Liver (tissue), 9 donors: ENCODE results near the gene TLL2. TPM values are rescaled to one million over a fixed set of nuclear protein-coding genes. Genes with fewer than 3 reads are reported as not detected.

Experiments
- DNase-seq: peaks from one replicate; pipeline ENCODE4 v3.0.0-alpha.2; 2017; ENCODE audit warnings: low spot score
- H3K27ac ChIP-seq, 2 donors: one replicate each; pipeline ENCODE4 v1.7.0; 2013; ENCODE audit warnings: inconsistent platforms in 2 of 2, low read length in 2 of 2, control low read depth in 1 of 2, low read depth in 1 of 2, mild to moderate bottlenecking in 1 of 2
- H3K27me3 ChIP-seq, 4 donors: one replicate each; pipeline versions ENCODE4 v1.6.1 to v1.7.0; 2013; ENCODE audit warnings: low read length in 3 of 4, inconsistent platforms in 1 of 4, mild to moderate bottlenecking in 1 of 4, moderate library complexity in 1 of 4; ENCODE audit not compliant: control insufficient read depth in 4 of 4, insufficient read depth in 4 of 4
- H3K36me3 ChIP-seq, 4 donors: one replicate each; pipeline versions ENCODE4 v1.6.1 to v1.7.0; 2013; ENCODE audit warnings: low read length in 3 of 4, mild to moderate bottlenecking in 3 of 4, low read depth in 1 of 4, moderate library complexity in 1 of 4; ENCODE audit not compliant: control insufficient read depth in 4 of 4, insufficient read depth in 3 of 4
- H3K4me1 ChIP-seq, 4 donors: one replicate each; pipeline versions ENCODE4 v1.6.1 to v1.7.0; 2013; ENCODE audit warnings: low read length in 3 of 4, mild to moderate bottlenecking in 3 of 4, moderate library complexity in 1 of 4; ENCODE audit not compliant: control insufficient read depth in 4 of 4, insufficient read depth in 4 of 4
- H3K4me3 ChIP-seq, 3 donors: one replicate each; pipeline versions ENCODE4 v1.6.1 to v1.7.0; 2013; ENCODE audit warnings: low read length in 3 of 3, control low read depth in 1 of 3, low read depth in 1 of 3, mild to moderate bottlenecking in 1 of 3
- H3K9ac ChIP-seq, 2 donors: one replicate each; pipeline ENCODE4 v1.7.0; 2013; ENCODE audit warnings: low read length in 2 of 2, mild to moderate bottlenecking in 2 of 2, moderate library complexity in 2 of 2, control low read depth in 1 of 2, low read depth in 1 of 2
- H3K9me3 ChIP-seq, 4 donors: one replicate each; pipeline versions ENCODE4 v1.6.1 to v1.7.0; 2013; ENCODE audit warnings: low read length in 3 of 4; ENCODE audit not compliant: control insufficient read depth in 4 of 4
- EGR1 ChIP-seq, 2 donors: IDR thresholded peaks; 2 replicates each; pipeline ENCODE4 v1.6.1; 2016 to 2018; ENCODE audit warnings: antibody characterized with exemption in 2 of 2, low read depth in 2 of 2
- FOXA1 ChIP-seq: IDR thresholded peaks from 2 replicates; pipeline ENCODE4 v1.6.1; 2016; ENCODE audit warnings: antibody characterized with exemption
- FOXA2 ChIP-seq: IDR thresholded peaks from 2 replicates; pipeline ENCODE4 v1.6.1; 2016; ENCODE audit warnings: antibody characterized with exemption
- GABPA ChIP-seq, 2 donors: IDR thresholded peaks in 1 of 2; conservative IDR thresholded peaks in 1 of 2; 2 replicates each; pipeline ENCODE4 v1.6.1; 2016; ENCODE audit warnings: antibody characterized with exemption in 2 of 2, mild to moderate bottlenecking in 1 of 2, moderate library complexity in 1 of 2
- HNF4A ChIP-seq, 2 donors: conservative IDR thresholded peaks; 2 replicates each; pipeline ENCODE4 v1.6.1; 2016; ENCODE audit warnings: antibody characterized with exemption in 2 of 2, mild to moderate bottlenecking in 2 of 2
- HNF4G ChIP-seq: IDR thresholded peaks from 2 replicates; pipeline ENCODE4 v1.6.1; 2016; ENCODE audit warnings: antibody characterized with exemption
- JUND ChIP-seq, 2 donors: IDR thresholded peaks; 2 replicates each; pipeline ENCODE4 v1.6.1; 2016; ENCODE audit warnings: antibody characterized with exemption in 2 of 2
- NR2F2 ChIP-seq: IDR thresholded peaks from 2 replicates; pipeline ENCODE4 v1.6.1; 2016; ENCODE audit warnings: antibody characterized with exemption
- RAD21 ChIP-seq, 2 donors: IDR thresholded peaks; 2 replicates each; pipeline ENCODE4 v1.6.1; 2016; ENCODE audit warnings: antibody characterized with exemption in 2 of 2, mild to moderate bottlenecking in 2 of 2
- SP1 ChIP-seq: IDR thresholded peaks from 2 replicates; pipeline ENCODE4 v1.6.1; 2018; ENCODE audit warnings: antibody characterized with exemption, mild to moderate bottlenecking
- TAF1 ChIP-seq: conservative IDR thresholded peaks from 2 replicates; pipeline ENCODE4 v1.6.1; 2016; ENCODE audit warnings: antibody characterized with exemption, mild to moderate bottlenecking
- YY1 ChIP-seq: IDR thresholded peaks from 2 replicates; pipeline ENCODE4 v1.6.1; 2016; ENCODE audit warnings: antibody characterized with exemption, mild to moderate bottlenecking
- WGBS: extraction: QIAGEN DNeasy Blood & Tissue Kit; methylation state at CpG from one replicate; pipeline ENCODE4 v1.1.7; 2013; 5-methylcytosine and 5-hydroxymethylcytosine counted together
- polyA plus RNA-seq, 2 donors: library from polyadenylated mRNA; stranded (reverse) in 1 of 2; unstranded in 1 of 2; fragments of 200-250 nt in 1 of 2; fragments of >200 nt in 1 of 2; fragmentation: Nextera tagmentation in 1 of 2; extraction: Ambion mirVana in 1 of 2; gene quantifications; one replicate each; pipeline versions ENCODE4 v1.2.1 to v1.2.3, GENCODE V29; 2013 to 2015
- total RNA-seq, 2 donors: library from RNA; depleted of rRNA; stranded (reverse); fragments of >200 nt; gene quantifications; one replicate each; pipeline ENCODE4 v1.2.3, GENCODE V29; 2014
- TF ChIP-seq, protein P1 (sequence below): IDR thresholded peaks from 2 replicates; pipeline ENCODE4 v1.6.1; 2016; ENCODE audit warnings: antibody characterized with exemption
- TF ChIP-seq, protein P2 (sequence below): IDR thresholded peaks from 2 replicates; pipeline ENCODE4 v1.6.1; 2016; ENCODE audit warnings: antibody characterized with exemption
- TF ChIP-seq, protein P3 (sequence below): IDR thresholded peaks from 2 replicates; pipeline ENCODE4 v1.6.1; 2016; ENCODE audit warnings: antibody characterized with exemption, mild to moderate bottlenecking
- TF ChIP-seq, protein P4 (sequence below): IDR thresholded peaks from 2 replicates; pipeline ENCODE4 v1.6.1; 2016; ENCODE audit warnings: antibody characterized with exemption
- TF ChIP-seq, protein P5 (sequence below): fragments of 150-350 bp; IDR thresholded peaks from 2 replicates; pipeline ENCODE4 v1.5.1; 2017; ENCODE audit warnings: improper control_type of control experiment, low read depth, low read length; ENCODE audit not compliant: missing input control
- donor health status: healthy.
- donor health status: healthy.
- donor health status: healthy.
- donor health status: healthy.
- donor health status: healthy.

The TLL2 gene
- total and polyA plus RNA-seq, 4 donors, result 0.06 to 0.19 (median 0.08) TPM; not detected in 1

DNA sequence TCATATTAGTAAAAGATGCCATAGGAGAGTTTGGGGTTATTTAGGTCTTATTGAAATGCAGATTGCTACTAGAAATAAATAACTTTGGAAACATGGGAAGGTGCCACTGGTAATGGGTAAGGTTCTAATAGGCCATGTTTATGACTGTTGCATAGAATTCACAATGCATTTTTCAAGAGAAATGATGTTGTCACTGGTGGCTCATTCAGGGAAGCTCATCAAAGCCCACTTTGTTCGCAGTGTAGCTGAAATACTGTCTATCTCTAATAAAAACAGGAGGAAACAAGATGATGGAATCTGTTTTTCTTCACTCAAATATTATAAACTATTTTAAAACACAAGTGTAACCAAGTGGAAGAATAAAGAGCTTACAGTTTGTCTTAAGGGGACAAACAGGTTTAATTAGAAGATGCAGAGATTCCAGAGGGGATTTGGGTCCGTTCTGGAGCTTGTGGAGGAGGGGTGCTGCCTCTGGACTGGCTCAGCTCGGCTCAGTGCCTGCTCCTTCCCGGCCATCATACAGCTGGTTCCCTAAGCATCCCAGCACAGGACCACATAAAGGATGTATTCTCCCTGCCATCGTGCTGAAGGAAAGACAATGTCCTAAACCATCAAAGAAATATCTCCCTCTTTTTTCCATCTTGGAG, 175.3 kb downstream of the TLL2 start:
- no peak for DNase-seq
- Histone ChIP-seq H3K27me3 (peaks cover 0 to 3% (median 0%) of the 10 kb centered on the region in 4 donors), H3K27ac (no peak overlapping the region), H3K4me1 (peaks cover 0 to 16% (median 9%) of the 10 kb centered on the region in 4 donors), H3K9ac (no peak overlapping the region), H3K9me3 (no peaks in the 10 kb centered on the region), H3K36me3 (no peaks in the 10 kb centered on the region), H3K4me3 (no peak overlapping the region)
- TF ChIP-seq TAF1, result no peak
- TF ChIP-seq NR2F2, result no peak
- TF ChIP-seq, protein P1, sequence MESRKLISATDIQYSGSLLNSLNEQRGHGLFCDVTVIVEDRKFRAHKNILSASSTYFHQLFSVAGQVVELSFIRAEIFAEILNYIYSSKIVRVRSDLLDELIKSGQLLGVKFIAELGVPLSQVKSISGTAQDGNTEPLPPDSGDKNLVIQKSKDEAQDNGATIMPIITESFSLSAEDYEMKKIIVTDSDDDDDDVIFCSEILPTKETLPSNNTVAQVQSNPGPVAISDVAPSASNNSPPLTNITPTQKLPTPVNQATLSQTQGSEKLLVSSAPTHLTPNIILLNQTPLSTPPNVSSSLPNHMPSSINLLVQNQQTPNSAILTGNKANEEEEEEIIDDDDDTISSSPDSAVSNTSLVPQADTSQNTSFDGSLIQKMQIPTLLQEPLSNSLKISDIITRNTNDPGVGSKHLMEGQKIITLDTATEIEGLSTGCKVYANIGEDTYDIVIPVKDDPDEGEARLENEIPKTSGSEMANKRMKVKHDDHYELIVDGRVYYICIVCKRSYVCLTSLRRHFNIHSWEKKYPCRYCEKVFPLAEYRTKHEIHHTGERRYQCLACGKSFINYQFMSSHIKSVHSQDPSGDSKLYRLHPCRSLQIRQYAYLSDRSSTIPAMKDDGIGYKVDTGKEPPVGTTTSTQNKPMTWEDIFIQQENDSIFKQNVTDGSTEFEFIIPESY, result no peak
- TF ChIP-seq HNF4G, result no peak
- TF ChIP-seq FOXA1, result no peak
- TF ChIP-seq RAD21 (IDR thresholded peaks at IDR 0.05), result no peak
- no peak for TF ChIP-seq JUND (IDR thresholded peaks at IDR 0.05)
- TF ChIP-seq HNF4A (conservative IDR thresholded peaks at IDR 0.05), result no peak
- TF ChIP-seq, protein P2, sequence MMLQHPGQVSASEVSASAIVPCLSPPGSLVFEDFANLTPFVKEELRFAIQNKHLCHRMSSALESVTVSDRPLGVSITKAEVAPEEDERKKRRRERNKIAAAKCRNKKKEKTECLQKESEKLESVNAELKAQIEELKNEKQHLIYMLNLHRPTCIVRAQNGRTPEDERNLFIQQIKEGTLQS, result no peak
- TF ChIP-seq, protein P3, sequence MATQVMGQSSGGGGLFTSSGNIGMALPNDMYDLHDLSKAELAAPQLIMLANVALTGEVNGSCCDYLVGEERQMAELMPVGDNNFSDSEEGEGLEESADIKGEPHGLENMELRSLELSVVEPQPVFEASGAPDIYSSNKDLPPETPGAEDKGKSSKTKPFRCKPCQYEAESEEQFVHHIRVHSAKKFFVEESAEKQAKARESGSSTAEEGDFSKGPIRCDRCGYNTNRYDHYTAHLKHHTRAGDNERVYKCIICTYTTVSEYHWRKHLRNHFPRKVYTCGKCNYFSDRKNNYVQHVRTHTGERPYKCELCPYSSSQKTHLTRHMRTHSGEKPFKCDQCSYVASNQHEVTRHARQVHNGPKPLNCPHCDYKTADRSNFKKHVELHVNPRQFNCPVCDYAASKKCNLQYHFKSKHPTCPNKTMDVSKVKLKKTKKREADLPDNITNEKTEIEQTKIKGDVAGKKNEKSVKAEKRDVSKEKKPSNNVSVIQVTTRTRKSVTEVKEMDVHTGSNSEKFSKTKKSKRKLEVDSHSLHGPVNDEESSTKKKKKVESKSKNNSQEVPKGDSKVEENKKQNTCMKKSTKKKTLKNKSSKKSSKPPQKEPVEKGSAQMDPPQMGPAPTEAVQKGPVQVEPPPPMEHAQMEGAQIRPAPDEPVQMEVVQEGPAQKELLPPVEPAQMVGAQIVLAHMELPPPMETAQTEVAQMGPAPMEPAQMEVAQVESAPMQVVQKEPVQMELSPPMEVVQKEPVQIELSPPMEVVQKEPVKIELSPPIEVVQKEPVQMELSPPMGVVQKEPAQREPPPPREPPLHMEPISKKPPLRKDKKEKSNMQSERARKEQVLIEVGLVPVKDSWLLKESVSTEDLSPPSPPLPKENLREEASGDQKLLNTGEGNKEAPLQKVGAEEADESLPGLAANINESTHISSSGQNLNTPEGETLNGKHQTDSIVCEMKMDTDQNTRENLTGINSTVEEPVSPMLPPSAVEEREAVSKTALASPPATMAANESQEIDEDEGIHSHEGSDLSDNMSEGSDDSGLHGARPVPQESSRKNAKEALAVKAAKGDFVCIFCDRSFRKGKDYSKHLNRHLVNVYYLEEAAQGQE, result no peak
- TF ChIP-seq SP1, result no peak
- TF ChIP-seq FOXA2, result no peak
- no peak for TF ChIP-seq EGR1 (IDR thresholded peaks at IDR 0.05; ENCODE audit: low read depth in 2 of 2)
- TF ChIP-seq, protein P4, sequence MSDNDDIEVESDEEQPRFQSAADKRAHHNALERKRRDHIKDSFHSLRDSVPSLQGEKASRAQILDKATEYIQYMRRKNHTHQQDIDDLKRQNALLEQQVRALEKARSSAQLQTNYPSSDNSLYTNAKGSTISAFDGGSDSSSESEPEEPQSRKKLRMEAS, result no peak
- WGBS, result 48% methylated on average over 5 of the region's 5 CpGs

DNA sequence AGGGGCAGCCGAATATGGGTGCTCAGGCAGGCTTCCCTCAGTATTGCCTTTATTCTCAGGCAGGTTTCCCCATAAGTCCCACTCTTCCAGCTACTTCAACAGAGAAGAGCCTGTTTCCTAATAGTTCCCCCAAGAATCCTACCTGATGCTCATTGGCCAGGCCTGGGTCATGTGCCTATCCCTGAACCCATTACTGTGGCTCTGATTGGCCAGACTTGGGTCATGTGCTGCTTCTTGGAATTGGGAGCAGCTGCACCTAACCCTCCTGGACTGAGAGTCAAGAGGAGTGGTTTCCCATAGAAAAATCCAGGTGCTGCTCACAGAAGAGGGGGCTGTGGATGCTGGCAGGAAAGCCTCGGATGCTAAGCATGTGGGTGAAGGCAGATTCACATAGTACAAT, 176.6 kb downstream of the TLL2 start:
- Histone ChIP-seq H3K4me1 (peaks cover 0 to 7% (median 2%) of the 10 kb centered on the region in 4 donors), H3K27me3 (peaks cover 0 to 3% (median 0%) of the 10 kb centered on the region in 4 donors), H3K36me3 (no peaks in the 10 kb centered on the region), H3K9ac (no peak overlapping the region), H3K4me3 (no peak overlapping the region), H3K27ac (no peak overlapping the region), H3K9me3 (no peaks in the 10 kb centered on the region)
- 92% methylated on average over 2 of the region's 2 CpGs for whole genome bisulfite sequencing
- no peak for DNase-seq
- TF ChIP-seq YY1 (no peak), HNF4A (conservative IDR thresholded peaks at IDR 0.05) (no peak), TAF1 (no peak), RAD21 (IDR thresholded peaks at IDR 0.05) (no peak), GABPA (IDR thresholded peaks at IDR 0.05 in 1 of 2, conservative IDR thresholded peaks at IDR 0.05 in 1 of 2) (no peak)
- TF ChIP-seq, protein P5, sequence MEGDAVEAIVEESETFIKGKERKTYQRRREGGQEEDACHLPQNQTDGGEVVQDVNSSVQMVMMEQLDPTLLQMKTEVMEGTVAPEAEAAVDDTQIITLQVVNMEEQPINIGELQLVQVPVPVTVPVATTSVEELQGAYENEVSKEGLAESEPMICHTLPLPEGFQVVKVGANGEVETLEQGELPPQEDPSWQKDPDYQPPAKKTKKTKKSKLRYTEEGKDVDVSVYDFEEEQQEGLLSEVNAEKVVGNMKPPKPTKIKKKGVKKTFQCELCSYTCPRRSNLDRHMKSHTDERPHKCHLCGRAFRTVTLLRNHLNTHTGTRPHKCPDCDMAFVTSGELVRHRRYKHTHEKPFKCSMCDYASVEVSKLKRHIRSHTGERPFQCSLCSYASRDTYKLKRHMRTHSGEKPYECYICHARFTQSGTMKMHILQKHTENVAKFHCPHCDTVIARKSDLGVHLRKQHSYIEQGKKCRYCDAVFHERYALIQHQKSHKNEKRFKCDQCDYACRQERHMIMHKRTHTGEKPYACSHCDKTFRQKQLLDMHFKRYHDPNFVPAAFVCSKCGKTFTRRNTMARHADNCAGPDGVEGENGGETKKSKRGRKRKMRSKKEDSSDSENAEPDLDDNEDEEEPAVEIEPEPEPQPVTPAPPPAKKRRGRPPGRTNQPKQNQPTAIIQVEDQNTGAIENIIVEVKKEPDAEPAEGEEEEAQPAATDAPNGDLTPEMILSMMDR, result no peak
- TF ChIP-seq, protein P3, result no peak
- TF ChIP-seq, protein P2, result no peak
- TF ChIP-seq, protein P1, result no peak
- TF ChIP-seq, protein P4, result no peak
